Measurements from ENCODE around the gene PITPNC1. TPM values are rescaled to one million over a fixed set of nuclear protein-coding genes. Genes with fewer than 3 reads are reported as not detected.

Gene PITPNC1
- total and polyA plus RNA-seq, 2 of the 13 experiments (the other 11 are each of a cell fraction or from before 2014, with no cell fraction given) = 4.1 to 5.7 TPM

GRCh38 chr17:67642488-67642887 lies 265.4 kb downstream of the PITPNC1 start:
- Histone ChIP-seq H2AFZ (ENCODE audit: low read length) (no peak overlapping the region), H3K9ac (ENCODE audit: insufficient read depth, low read depth, low read length) (no peak overlapping the region), H3K4me2 (ENCODE audit: low read depth, low read length) (no peak overlapping the region), H3K36me3 (replicated peaks in 1 of 2; ENCODE audit: control insufficient read depth in 1 of 2, insufficient read depth in 2 of 2, low read length in 2 of 2) (no peaks in the 10 kb centered on the region), H3K4me3 (replicated peaks in 1 of 3; ENCODE audit: insufficient read depth in 1 of 3, low read depth in 2 of 3, low read length in 3 of 3) (no peak overlapping the region), H3K79me2 (ENCODE audit: insufficient read depth, low read length) (no peaks in the 10 kb centered on the region), H3K9me3 (ENCODE audit: low read length) (no peaks in the 10 kb centered on the region), H3K27ac (ENCODE audit: extremely low read length, insufficient read depth, low read length) (no peak overlapping the region), H3K4me1 (ENCODE audit: insufficient read depth, low read length) (peaks cover 18% of the 10 kb centered on the region), H4K20me1 (ENCODE audit: insufficient read depth, low read length) (no peaks in the 10 kb centered on the region), H3K27me3 (ENCODE audit: control insufficient read depth in 1 of 2, insufficient read depth in 2 of 2, low read length in 2 of 2) (no peaks in the 10 kb centered on the region)
- FAIRE-seq (no peak), DNase-seq (ENCODE audit: low spot score) (no peak), ATAC-seq (no peak)
- CTCF ChIA-PET (ENCODE audit: low intra/inter-chr PET ratio, low total read pairs) = no interaction called here
- WGBS (ENCODE audit: low lambda C conversion rate) = 88% methylated on average over 5 of the region's 5 CpGs
- no TSS peak for BruUV-seq (replicated peaks)
- POLR2A ChIA-PET = no interaction called here
- intact Hi-C loops (cut with micrococcal nuclease; ENCODE audit: unreplicated experiment) = no loop called here
- in situ Hi-C loops (cut with HindIII; ENCODE audit: extremely low pct_ligation_motif_present, low pct_unique_long_range_greater_than_20kb) = no loop called here
- TF ChIP-seq, protein P1, sequence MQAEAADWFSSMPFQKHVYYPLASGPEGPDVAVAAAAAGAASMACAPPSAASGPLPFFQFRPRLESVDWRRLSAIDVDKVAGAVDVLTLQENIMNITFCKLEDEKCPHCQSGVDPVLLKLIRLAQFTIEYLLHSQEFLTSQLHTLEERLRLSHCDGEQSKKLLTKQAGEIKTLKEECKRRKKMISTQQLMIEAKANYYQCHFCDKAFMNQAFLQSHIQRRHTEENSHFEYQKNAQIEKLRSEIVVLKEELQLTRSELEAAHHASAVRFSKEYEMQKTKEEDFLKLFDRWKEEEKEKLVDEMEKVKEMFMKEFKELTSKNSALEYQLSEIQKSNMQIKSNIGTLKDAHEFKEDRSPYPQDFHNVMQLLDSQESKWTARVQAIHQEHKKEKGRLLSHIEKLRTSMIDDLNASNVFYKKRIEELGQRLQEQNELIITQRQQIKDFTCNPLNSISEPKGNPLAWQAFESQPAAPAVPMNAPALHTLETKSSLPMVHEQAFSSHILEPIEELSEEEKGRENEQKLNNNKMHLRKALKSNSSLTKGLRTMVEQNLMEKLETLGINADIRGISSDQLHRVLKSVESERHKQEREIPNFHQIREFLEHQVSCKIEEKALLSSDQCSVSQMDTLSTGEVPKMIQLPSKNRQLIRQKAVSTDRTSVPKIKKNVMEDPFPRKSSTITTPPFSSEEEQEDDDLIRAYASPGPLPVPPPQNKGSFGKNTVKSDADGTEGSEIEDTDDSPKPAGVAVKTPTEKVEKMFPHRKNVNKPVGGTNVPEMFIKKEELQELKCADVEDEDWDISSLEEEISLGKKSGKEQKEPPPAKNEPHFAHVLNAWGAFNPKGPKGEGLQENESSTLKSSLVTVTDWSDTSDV (CRISPR knock-in tag; IDR thresholded peaks at IDR 0.05) = no peak
- TF ChIP-seq BRCA1 (CRISPR knock-in tag; IDR thresholded peaks at IDR 0.05) (no peak), FOSL2 (CRISPR knock-in tag; IDR thresholded peaks at IDR 0.05) (no peak), NFE2L1 (CRISPR knock-in tag; IDR thresholded peaks at IDR 0.05; ENCODE audit: borderline replicate concordance) (no peak), PCBP1 (IDR thresholded peaks at IDR 0.05; ENCODE audit: borderline replicate concordance, low read depth, low read length) (no peak), CENPX (CRISPR knock-in tag; IDR thresholded peaks at IDR 0.05) (no peak), CENPT (CRISPR knock-in tag; IDR thresholded peaks at IDR 0.05; ENCODE audit: low read depth) (no peak), MTA3 (CRISPR knock-in tag; IDR thresholded peaks at IDR 0.05) (no peak), FOXP4 (CRISPR knock-in tag; IDR thresholded peaks at IDR 0.05) (no peak), ZNF318 (CRISPR knock-in tag; IDR thresholded peaks at IDR 0.05) (no peak)
- TF ChIP-seq, protein P2, sequence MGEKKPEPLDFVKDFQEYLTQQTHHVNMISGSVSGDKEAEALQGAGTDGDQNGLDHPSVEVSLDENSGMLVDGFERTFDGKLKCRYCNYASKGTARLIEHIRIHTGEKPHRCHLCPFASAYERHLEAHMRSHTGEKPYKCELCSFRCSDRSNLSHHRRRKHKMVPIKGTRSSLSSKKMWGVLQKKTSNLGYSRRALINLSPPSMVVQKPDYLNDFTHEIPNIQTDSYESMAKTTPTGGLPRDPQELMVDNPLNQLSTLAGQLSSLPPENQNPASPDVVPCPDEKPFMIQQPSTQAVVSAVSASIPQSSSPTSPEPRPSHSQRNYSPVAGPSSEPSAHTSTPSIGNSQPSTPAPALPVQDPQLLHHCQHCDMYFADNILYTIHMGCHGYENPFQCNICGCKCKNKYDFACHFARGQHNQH (CRISPR knock-in tag; IDR thresholded peaks at IDR 0.05) = no peak
